Stimulated activated CD8-positive, alpha-beta memory T cell treated with anti-CD3 and anti-CD28 coated beads, Interleukin-12 subunit alpha, Interleukin-12 subunit beta, amount 100 ng/mL, for 24 hours (primary cell): ENCODE data around the gene OR2F1.

ENCODE experiments used
- DNase-seq: peaks from one replicate; pipeline ENCODE4 v3.0.0-alpha.2; 2020; ENCODE audit errors: extremely low read depth

Gene OR2F1

GRCh38 chr7:143954135-143954534, 509 bp upstream of the OR2F1 start:
- DNase-seq, result no peak

GRCh38 chr7:143958781-143959180, 4.1 kb downstream of the OR2F1 start:
- no peak for DNase-seq

- DNase-seq, result no peak
These were observed 6.4 kb downstream of the OR2F1 start for GRCh38 chr7:143960813-143961610.

GRCh38 chr7:143965280-143965679, 10.6 kb downstream of the OR2F1 start:
- DNase-seq, result no peak

- no peak for DNase-seq
These were observed 12.8 kb downstream of the OR2F1 start for GRCh38 chr7:143967398-143967797.

- DNase-seq, result no peak
These were observed 19.3 kb downstream of the OR2F1 start for GRCh38 chr7:143973870-143974416.

GRCh38 chr7:143974459-143974858, 19.8 kb downstream of the OR2F1 start:
- DNase-seq, result no peak

- DNase-seq, result no peak
These were observed 21.0 kb downstream of the OR2F1 start for GRCh38 chr7:143975617-143976016.

GRCh38 chr7:143978585-143978984, 23.9 kb downstream of the OR2F1 start:
- DNase-seq, result no peak

GRCh38 chr7:143979359-143979758, 24.7 kb downstream of the OR2F1 start:
- no peak for DNase-seq

GRCh38 chr7:143979998-143980397, 25.4 kb downstream of the OR2F1 start:
- no peak for DNase-seq

GRCh38 chr7:143980746-143981510, 26.3 kb downstream of the OR2F1 start:
- DNase-seq, result no peak

GRCh38 chr7:143983960-143984359, 29.3 kb downstream of the OR2F1 start:
- no peak for DNase-seq

- no peak for DNase-seq
These were observed 32.9 kb downstream of the OR2F1 start for GRCh38 chr7:143987513-143987912.

- DNase-seq, result no peak
These were observed 34.5 kb downstream of the OR2F1 start for GRCh38 chr7:143988976-143989745.

GRCh38 chr7:143992670-143993069, 38.0 kb downstream of the OR2F1 start:
- DNase-seq, result no peak

GRCh38 chr7:143993924-143994323, 39.3 kb downstream of the OR2F1 start:
- DNase-seq, result no peak

- no peak for DNase-seq
These were observed 45.4 kb downstream of the OR2F1 start, which contains the start of gene OR6B1 for GRCh38 chr7:144000020-144000419. Gene OR6B1 (plus strand): TSS chr7:144000320. CDS start chr7:144003997, 3,677 bp downstream.

GRCh38 chr7:144001543-144001942, 46.9 kb downstream of the OR2F1 start:
- no peak for DNase-seq

- DNase-seq, result no peak
These were observed 50.1 kb downstream of the OR2F1 start for GRCh38 chr7:144004703-144005102.

- no peak for DNase-seq
These were observed 51.5 kb downstream of the OR2F1 start for GRCh38 chr7:144006029-144006691.

- no peak for DNase-seq
These were observed 52.0 kb downstream of the OR2F1 start for GRCh38 chr7:144006692-144007042.
